Esophagus squamous epithelium (tissue), 4 donors: Measurements from ENCODE around the gene GPN2.

ENCODE experiments used
- POLR2A ChIP-seq, 4 donors: fragments of 450-650 bp; IDR thresholded peaks; one replicate each; pipeline ENCODE4 v1.6.1; 2017; ENCODE audit warnings: antibody characterized with exemption in 4 of 4, mild to moderate bottlenecking in 4 of 4, moderate library complexity in 3 of 4
- TF ChIP-seq, protein P1 (sequence below), 6 experiments: fragments of 450-650 bp in 4 of 6; fragments of 200-600 bp in 2 of 6; sonication (generic) in 2 of 6; IDR thresholded peaks; one replicate each; pipeline ENCODE4 v1.5.1; 2016 to 2019; ENCODE audit warnings: antibody characterized with exemption in 6 of 6, mild to moderate bottlenecking in 4 of 6, moderate library complexity in 4 of 6

DNA sequence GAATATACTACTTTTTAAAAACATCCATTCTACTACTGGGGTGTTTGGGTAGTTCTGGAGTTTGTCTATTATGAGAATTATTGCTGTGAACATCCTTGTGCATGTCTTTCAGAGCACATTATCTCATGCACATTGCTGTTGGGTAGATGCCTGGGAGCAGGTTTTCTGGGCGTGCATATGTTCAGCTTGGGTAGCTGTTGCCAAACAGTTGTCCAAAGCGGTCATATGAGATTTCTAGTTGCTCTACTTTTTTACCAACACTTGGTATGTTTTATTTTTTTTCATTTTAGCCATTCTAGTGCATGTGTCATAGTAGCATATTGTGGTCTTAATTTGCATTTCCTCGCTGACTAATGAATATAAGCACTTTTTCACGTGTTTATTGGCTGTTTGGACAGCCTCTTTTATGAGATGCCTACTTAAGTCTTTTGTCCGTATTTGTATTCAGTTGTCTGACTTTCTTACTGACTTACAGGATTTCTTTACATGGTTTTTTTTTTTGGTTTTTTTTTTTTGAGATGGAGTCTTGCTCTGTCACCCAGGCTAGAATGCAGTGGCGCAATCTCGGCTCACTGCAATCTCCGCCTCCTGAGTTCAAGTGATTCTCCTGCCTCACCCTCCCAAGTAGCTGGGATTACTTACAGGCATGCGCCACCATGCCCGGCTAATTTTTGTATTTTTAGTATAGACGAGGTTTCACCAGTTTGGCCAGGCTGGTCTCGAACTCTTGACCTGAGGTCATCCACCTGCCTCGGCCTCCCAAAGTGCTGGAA, 45.5 kb downstream of the GPN2 start:
- TF ChIP-seq, protein P1, sequence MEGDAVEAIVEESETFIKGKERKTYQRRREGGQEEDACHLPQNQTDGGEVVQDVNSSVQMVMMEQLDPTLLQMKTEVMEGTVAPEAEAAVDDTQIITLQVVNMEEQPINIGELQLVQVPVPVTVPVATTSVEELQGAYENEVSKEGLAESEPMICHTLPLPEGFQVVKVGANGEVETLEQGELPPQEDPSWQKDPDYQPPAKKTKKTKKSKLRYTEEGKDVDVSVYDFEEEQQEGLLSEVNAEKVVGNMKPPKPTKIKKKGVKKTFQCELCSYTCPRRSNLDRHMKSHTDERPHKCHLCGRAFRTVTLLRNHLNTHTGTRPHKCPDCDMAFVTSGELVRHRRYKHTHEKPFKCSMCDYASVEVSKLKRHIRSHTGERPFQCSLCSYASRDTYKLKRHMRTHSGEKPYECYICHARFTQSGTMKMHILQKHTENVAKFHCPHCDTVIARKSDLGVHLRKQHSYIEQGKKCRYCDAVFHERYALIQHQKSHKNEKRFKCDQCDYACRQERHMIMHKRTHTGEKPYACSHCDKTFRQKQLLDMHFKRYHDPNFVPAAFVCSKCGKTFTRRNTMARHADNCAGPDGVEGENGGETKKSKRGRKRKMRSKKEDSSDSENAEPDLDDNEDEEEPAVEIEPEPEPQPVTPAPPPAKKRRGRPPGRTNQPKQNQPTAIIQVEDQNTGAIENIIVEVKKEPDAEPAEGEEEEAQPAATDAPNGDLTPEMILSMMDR (IDR thresholded peaks at IDR 0.05) = no peak
- no peak for TF ChIP-seq POLR2A (IDR thresholded peaks at IDR 0.05)
